Mesenchymal stem cell (in vitro differentiated cells and primary cell): ENCODE results near the gene TMEFF1.

ENCODE experiments used
- DNase-seq: peaks from one replicate; pipeline ENCODE4 v3.0.0-alpha.2; 2013
- H2AFZ ChIP-seq: one replicate; pipeline ENCODE4 v1.6.1; 2013; ENCODE audit warnings: low read depth, mild to moderate bottlenecking, control low read depth, inconsistent platforms, low read length, moderate library complexity
- H2AK5ac ChIP-seq: 2 replicates; pipeline ENCODE4 v1.6.1; 2013; ENCODE audit warnings: low read length, moderate library complexity, mild to moderate bottlenecking, inconsistent platforms; ENCODE audit not compliant: severe bottlenecking
- H2BK120ac ChIP-seq: one replicate; pipeline ENCODE4 v1.6.1; 2013; ENCODE audit warnings: low read depth, mild to moderate bottlenecking, inconsistent platforms, low read length, moderate library complexity
- H2BK12ac ChIP-seq, 2 experiments: one replicate each; pipeline ENCODE4 v1.6.1; 2013; ENCODE audit warnings: inconsistent platforms in 2 of 2, low read length in 2 of 2, mild to moderate bottlenecking in 2 of 2, moderate library complexity in 2 of 2, control low read depth in 1 of 2
- H2BK15ac ChIP-seq: one replicate; pipeline ENCODE4 v1.6.1; 2013; ENCODE audit warnings: mild to moderate bottlenecking, low read depth, inconsistent platforms; ENCODE audit not compliant: poor library complexity, severe bottlenecking
- H2BK5ac ChIP-seq: 2 replicates; pipeline ENCODE4 v1.6.1; 2013; ENCODE audit warnings: low read depth, mild to moderate bottlenecking, low read length, control low read depth, inconsistent platforms; ENCODE audit not compliant: poor library complexity, severe bottlenecking
- H3K14ac ChIP-seq, 2 experiments: one replicate each; pipeline ENCODE4 v1.6.1; 2013; ENCODE audit warnings: inconsistent platforms in 2 of 2, low read length in 2 of 2, control low read depth in 1 of 2, mild to moderate bottlenecking in 1 of 2, moderate library complexity in 1 of 2
- H3K18ac ChIP-seq, 2 experiments: one replicate each; pipeline ENCODE4 v1.6.1; 2013; ENCODE audit warnings: inconsistent platforms in 2 of 2, low read length in 2 of 2, control low read depth in 1 of 2, low read depth in 1 of 2, mild to moderate bottlenecking in 1 of 2
- H3K23ac ChIP-seq, 2 experiments: one replicate each; pipeline ENCODE4 v1.6.1; 2013; ENCODE audit warnings: inconsistent platforms in 2 of 2, low read length in 2 of 2, mild to moderate bottlenecking in 2 of 2, moderate library complexity in 2 of 2, control low read depth in 1 of 2
- H3K27ac ChIP-seq: 2 replicates; pipeline ENCODE4 v1.5.1; 2013; ENCODE audit warnings: mild to moderate bottlenecking, moderate library complexity, low read length, control low read depth, inconsistent platforms; ENCODE audit not compliant: poor library complexity, severe bottlenecking
- H3K27me3 ChIP-seq, 2 experiments: 2 replicates each; pipeline versions ENCODE4 v1.6.1 to v1.7.0; 2013; ENCODE audit warnings: low read length in 2 of 2, mild to moderate bottlenecking in 2 of 2, moderate library complexity in 2 of 2, control low read depth in 1 of 2, inconsistent platforms in 1 of 2; ENCODE audit not compliant: control insufficient read depth in 1 of 2, insufficient read depth in 1 of 2
- H3K36me3 ChIP-seq, 2 experiments: 2 replicates each; pipeline versions ENCODE4 v1.6.1 to v1.7.0; 2013; ENCODE audit warnings: low read length in 2 of 2, control low read depth in 1 of 2, inconsistent platforms in 1 of 2, low read depth in 1 of 2, mild to moderate bottlenecking in 1 of 2; ENCODE audit not compliant: insufficient read depth in 2 of 2, control insufficient read depth in 1 of 2
- H3K4ac ChIP-seq, 2 experiments: one replicate each; pipeline ENCODE4 v1.6.1; 2013; ENCODE audit warnings: inconsistent platforms in 2 of 2, low read length in 2 of 2, mild to moderate bottlenecking in 2 of 2, moderate library complexity in 2 of 2, control low read depth in 1 of 2, low read depth in 1 of 2
- H3K4me1 ChIP-seq: 2 replicates; pipeline ENCODE4 v1.6.1; 2013; ENCODE audit warnings: low read depth, low read length, control low read depth; ENCODE audit not compliant: control insufficient read depth, insufficient read depth
- H3K4me2 ChIP-seq: 2 replicates; pipeline ENCODE4 v1.6.1; 2013; ENCODE audit warnings: low read length, mild to moderate bottlenecking, inconsistent platforms; ENCODE audit not compliant: poor library complexity, severe bottlenecking
- H3K4me3 ChIP-seq, 2 experiments: 2 replicates each; pipeline versions ENCODE4 v1.5.1 to v1.7.0; 2013; ENCODE audit warnings: low read length in 2 of 2, mild to moderate bottlenecking in 2 of 2, control low read depth in 1 of 2, low read depth in 1 of 2; ENCODE audit not compliant: insufficient read depth in 1 of 2
- H3K79me1 ChIP-seq: replicated peaks from 2 replicates; pipeline ENCODE4 v1.6.1; 2013; ENCODE audit warnings: mild to moderate bottlenecking, control low read depth, low read length, inconsistent platforms; ENCODE audit not compliant: poor library complexity, severe bottlenecking
- H3K9ac ChIP-seq: 2 replicates; pipeline ENCODE4 v1.7.0; 2013; ENCODE audit warnings: mild to moderate bottlenecking, low read length, moderate library complexity
- H3K9me3 ChIP-seq: 2 replicates; pipeline ENCODE4 v1.7.0; 2013; ENCODE audit warnings: mild to moderate bottlenecking, low read length; ENCODE audit not compliant: control insufficient read depth
- H4K8ac ChIP-seq: one replicate; pipeline ENCODE4 v1.6.1; 2013; ENCODE audit warnings: inconsistent platforms, mild to moderate bottlenecking, low read length, moderate library complexity
- H4K91ac ChIP-seq: one replicate; pipeline ENCODE4 v1.6.1; 2013; ENCODE audit warnings: mild to moderate bottlenecking, low read length, inconsistent platforms
- WGBS: methylation state at CpG from one replicate; pipeline ENCODE4 v1.1.7; 2013; ENCODE audit warnings: mixed read lengths; 5-methylcytosine and 5-hydroxymethylcytosine counted together

The TMEFF1 gene

GRCh38 chr9:100619194-100619593, 146.2 kb downstream of the TMEFF1 start:
- Histone ChIP-seq H3K9ac (no peak overlapping the region), H3K27me3 (no peaks in the 10 kb centered on the region), H2BK12ac (no peak overlapping the region), H4K91ac (no peak overlapping the region), H3K23ac (no peak overlapping the region), H2BK15ac (no peak overlapping the region), H3K36me3 (no peaks in the 10 kb centered on the region), H4K8ac (no peak overlapping the region), H3K27ac (no peak overlapping the region), H3K4me3 (no peak overlapping the region), H3K9me3 (peaks cover 4% of the 10 kb centered on the region), H2AFZ (no peak overlapping the region), H3K4me1 (no peaks in the 10 kb centered on the region), H2AK5ac (no peak overlapping the region), H2BK5ac (no peak overlapping the region), H3K4me2 (no peak overlapping the region), H3K4ac (no peak overlapping the region), H2BK120ac (no peak overlapping the region), H3K14ac (no peak overlapping the region), H3K79me1 (no peaks in the 10 kb centered on the region), H3K18ac (no peak overlapping the region)
- WGBS, result 72% methylated on average over 5 of the region's 5 CpGs
- no peak for DNase-seq

- Histone ChIP-seq H2AK5ac (no peak overlapping the region), H3K27me3 (no peaks in the 10 kb centered on the region), H3K4me1 (no peaks in the 10 kb centered on the region), H3K23ac (no peak overlapping the region), H3K4me3 (no peak overlapping the region), H3K14ac (no peak overlapping the region), H3K4ac (no peak overlapping the region), H3K9ac (no peak overlapping the region), H2BK120ac (no peak overlapping the region), H2BK12ac (no peak overlapping the region), H3K27ac (no peak overlapping the region), H3K9me3 (peaks cover 4% of the 10 kb centered on the region), H3K18ac (no peak overlapping the region), H4K91ac (no peak overlapping the region), H4K8ac (no peak overlapping the region), H3K4me2 (no peak overlapping the region), H3K36me3 (no peaks in the 10 kb centered on the region), H2BK5ac (no peak overlapping the region), H2AFZ (peak overlapping the region; percentile 42), H3K79me1 (no peaks in the 10 kb centered on the region), H2BK15ac (no peak overlapping the region)
- 73% methylated on average over 5 of the region's 5 CpGs for WGBS
- no peak for DNase-seq
Measured at GRCh38 chr9:100619665-100620064, 146.7 kb downstream of the TMEFF1 start.

GRCh38 chr9:100623969-100624368, 151.0 kb downstream of the TMEFF1 start:
- H3K27me3 ChIP-seq, result no peaks in the 10 kb centered on the region
- no peaks in the 10 kb centered on the region for H3K9me3 ChIP-seq
- H3K4ac ChIP-seq, result no peak overlapping the region
- no peak overlapping the region for H3K23ac ChIP-seq
- H3K4me3 ChIP-seq, result no peak overlapping the region
- no peak overlapping the region for H2BK5ac ChIP-seq
- no peak overlapping the region for H4K8ac ChIP-seq
- H2BK12ac ChIP-seq, result no peak overlapping the region
- no peaks in the 10 kb centered on the region for H3K4me1 ChIP-seq
- H3K4me2 ChIP-seq, result no peak overlapping the region
- H3K79me1 ChIP-seq, result no peaks in the 10 kb centered on the region
- DNase-seq, result no peak
- H3K36me3 ChIP-seq, result no peaks in the 10 kb centered on the region
- no peak overlapping the region for H2BK15ac ChIP-seq
- H4K91ac ChIP-seq, result no peak overlapping the region
- H2AFZ ChIP-seq, result no peak overlapping the region
- no peak overlapping the region for H3K14ac ChIP-seq
- WGBS, result no CpG with 5 or more reads among the region's 1 CpG
- no peak overlapping the region for H3K27ac ChIP-seq
- H3K9ac ChIP-seq, result no peak overlapping the region
- no peak overlapping the region for H3K18ac ChIP-seq
- no peak overlapping the region for H2AK5ac ChIP-seq
- H2BK120ac ChIP-seq, result no peak overlapping the region

GRCh38 chr9:100626949-100627348, 154.0 kb downstream of the TMEFF1 start:
- WGBS, result no CpG with 5 or more reads among the region's 1 CpG
- H2BK120ac ChIP-seq, result no peak overlapping the region
- no peak overlapping the region for H3K9ac ChIP-seq
- no peak overlapping the region for H3K4me3 ChIP-seq
- H3K79me1 ChIP-seq, result no peaks in the 10 kb centered on the region
- H3K4me2 ChIP-seq, result no peak overlapping the region
- H3K23ac ChIP-seq, result no peak overlapping the region
- DNase-seq, result no peak
- no peaks in the 10 kb centered on the region for H3K9me3 ChIP-seq
- H2BK12ac ChIP-seq, result no peak overlapping the region
- H3K4me1 ChIP-seq, result no peaks in the 10 kb centered on the region
- H3K18ac ChIP-seq, result no peak overlapping the region
- no peak overlapping the region for H2BK15ac ChIP-seq
- H3K27me3 ChIP-seq, result no peaks in the 10 kb centered on the region
- H4K8ac ChIP-seq, result no peak overlapping the region
- no peak overlapping the region for H3K27ac ChIP-seq
- no peak overlapping the region for H3K14ac ChIP-seq
- H3K36me3 ChIP-seq, result no peaks in the 10 kb centered on the region
- H2AK5ac ChIP-seq, result no peak overlapping the region
- H4K91ac ChIP-seq, result no peak overlapping the region
- no peak overlapping the region for H2BK5ac ChIP-seq
- H2AFZ ChIP-seq, result no peak overlapping the region
- no peak overlapping the region for H3K4ac ChIP-seq
